Stimulated activated CD8-positive, alpha-beta memory T cell treated with anti-CD3 and anti-CD28 coated beads, Interleukin-4, amount 100 ng/mL, for 48 hours (primary cell): ENCODE results near the gene AASS.

ENCODE experiments used
- DNase-seq: peaks from one replicate; pipeline ENCODE4 v3.0.0-alpha.2; 2020

Gene AASS

GRCh38 chr7:122035876-122036275 lies 108.2 kb downstream of the AASS start:
- DNase-seq = no peak

- no peak for DNase-seq
Measured at GRCh38 chr7:122033641-122034040, 110.4 kb downstream of the AASS start.

GRCh38 chr7:122027058-122027457 lies 117.0 kb downstream of the AASS start:
- no peak for DNase-seq
